ENCODE data around the gene ST3GAL6.

Gene ST3GAL6

DNA sequence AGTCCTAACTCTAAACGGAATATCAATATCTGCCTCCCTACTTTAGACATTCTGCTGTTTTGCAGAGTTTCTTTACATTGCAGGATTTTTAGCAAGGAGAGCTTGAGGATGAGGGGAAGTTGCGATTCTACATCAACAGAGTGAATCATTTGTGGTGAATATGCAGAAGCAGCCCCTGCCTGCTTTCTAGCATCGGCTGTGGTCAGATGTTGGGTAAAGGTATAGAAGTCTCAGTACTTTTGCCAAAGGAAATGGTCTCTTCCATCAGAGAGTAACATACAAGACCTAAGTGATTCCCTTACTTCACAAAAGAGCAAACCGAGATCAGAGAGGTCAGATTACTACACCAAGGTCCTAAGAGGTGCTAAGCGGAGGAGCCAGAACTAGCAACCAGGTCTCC is 15.2 kb downstream of the ST3GAL6 start:
- no peak for FAIRE-seq

DNA sequence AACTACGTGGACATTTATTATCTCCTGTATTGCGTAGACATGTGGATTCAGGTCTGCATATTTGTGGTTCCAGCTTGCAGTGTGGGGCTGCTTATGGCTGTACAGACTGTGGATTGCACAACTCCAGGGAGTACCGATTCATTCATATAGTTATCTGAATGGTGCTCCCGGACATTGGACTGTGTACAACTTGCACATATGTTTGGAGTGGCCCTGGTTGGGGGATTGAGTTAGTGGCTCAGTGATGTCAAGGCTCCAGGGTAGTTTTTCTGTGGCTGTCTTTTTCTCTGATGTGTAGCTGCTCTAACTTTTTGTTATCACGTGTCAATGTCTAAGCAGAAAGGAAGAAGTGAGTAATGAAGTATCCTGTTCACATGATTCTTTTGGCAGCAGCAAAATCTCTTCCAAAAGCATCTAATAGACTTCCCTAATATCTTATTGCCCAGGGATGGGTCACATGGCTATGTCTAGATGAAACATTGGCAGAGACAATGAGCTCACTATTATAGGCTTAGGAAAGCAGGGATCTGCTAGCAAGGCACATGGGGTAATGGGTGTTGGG is 15.8 kb downstream of the ST3GAL6 start:
- no peak for FAIRE-seq

DNA sequence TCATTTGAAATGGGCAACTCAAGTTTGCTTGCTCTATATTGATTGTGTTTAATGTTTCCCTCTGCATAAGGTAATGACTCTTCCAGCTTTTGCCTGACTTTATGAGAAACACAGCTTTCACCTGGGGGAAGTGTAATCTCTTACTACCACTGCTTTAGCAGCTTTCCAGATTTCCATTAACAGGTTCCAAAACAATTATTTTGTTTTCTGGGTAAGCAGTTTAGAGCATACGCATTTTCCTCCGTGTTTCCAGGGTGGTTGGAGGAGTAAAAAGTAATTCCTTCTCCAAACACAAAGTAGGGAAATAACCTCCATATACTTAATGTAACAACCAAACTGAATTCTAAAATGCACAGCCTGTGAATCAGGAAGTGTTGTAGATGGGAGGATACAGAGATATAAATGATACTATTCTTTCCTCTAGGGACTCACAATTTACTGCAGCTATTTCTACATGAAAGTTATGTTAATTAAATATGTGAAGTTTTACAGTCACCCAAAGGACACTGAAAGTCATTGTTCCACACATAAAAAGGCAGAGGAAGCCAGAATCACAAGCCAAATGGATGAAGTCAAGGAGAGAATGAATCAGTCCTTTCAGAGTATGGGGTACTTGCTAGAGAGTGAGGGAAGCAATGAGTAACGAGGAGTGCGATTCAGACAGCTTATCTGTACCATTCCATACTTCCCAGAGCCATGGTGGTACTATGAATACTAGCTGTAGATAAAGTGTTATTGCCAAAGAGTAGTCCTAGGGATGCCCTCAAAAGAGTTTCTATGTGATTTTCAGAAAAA is 16.6 kb downstream of the ST3GAL6 start:
- FAIRE-seq: no peak

DNA sequence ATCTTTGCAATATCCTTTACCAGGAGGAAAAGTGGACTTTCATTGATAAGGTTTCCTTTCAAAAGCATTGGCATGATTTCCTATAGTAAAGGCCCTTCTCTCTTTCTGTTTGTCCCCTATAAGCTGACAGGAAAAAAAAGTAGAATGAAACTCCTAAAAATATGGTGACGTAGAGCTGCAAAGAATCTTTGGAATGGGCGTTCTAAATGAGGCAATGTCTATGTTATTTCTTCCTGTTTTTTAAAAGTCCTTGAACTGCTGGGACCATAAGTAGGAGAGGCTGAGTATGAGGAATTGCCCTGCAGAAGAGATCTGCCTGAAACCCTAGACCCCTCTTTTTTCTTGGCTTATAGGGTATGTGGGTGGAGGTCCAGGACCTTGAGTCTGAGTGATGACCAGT is 17.2 kb downstream of the ST3GAL6 start:
- FAIRE-seq: no peak

DNA sequence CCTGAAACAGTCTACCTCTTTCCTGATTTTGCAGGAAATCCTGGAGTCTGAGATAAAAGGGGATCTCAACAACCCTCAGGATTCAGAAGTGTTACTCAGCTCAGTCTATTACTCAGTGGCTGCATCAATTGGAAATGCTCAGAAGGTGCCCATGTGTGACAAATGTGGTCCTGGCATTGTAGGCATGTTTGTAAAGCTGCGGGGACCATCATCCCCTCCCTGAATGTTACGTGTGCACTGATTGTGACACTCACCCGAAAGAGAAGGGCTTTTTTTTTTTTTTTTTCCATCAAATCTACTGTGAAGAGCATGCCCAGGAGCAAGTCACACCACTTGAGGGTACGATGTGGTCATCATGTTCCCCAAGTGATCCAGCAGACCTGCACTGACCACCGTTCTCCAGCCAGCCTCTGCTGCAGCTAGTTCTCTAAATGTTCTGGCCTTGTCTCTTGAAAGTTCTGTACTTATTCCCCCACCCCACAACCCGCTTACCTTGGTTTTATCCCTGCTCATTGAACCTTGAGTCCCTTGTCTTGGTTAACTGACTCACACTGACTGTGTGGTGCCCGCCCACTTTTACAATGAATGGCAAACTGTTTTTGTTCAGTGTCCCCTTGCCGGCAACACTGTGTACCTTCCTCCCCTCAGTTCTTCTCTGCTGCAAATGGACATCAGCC is 19.8 kb downstream of the ST3GAL6 start:
- no peak for FAIRE-seq

DNA sequence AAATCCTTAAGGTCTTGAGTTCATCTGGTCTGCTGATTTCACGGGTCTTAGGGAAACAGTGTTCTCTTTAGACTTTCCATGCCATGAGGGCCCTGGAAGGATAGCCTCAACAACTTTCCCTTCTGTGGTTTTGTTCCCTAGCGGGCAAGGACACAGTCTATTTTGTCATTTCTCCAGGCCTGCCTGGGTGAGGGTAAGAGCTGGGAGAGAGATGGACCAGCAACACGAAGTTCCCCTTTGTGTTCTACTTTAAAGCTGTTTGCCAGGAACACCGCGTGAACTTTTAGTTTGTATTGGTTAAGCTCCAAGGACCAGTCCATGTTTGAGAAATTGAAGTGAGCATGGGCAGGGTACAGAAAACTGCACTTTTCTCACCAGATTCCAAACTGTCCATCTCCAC is 20.9 kb downstream of the ST3GAL6 start:
- FAIRE-seq: no peak

DNA sequence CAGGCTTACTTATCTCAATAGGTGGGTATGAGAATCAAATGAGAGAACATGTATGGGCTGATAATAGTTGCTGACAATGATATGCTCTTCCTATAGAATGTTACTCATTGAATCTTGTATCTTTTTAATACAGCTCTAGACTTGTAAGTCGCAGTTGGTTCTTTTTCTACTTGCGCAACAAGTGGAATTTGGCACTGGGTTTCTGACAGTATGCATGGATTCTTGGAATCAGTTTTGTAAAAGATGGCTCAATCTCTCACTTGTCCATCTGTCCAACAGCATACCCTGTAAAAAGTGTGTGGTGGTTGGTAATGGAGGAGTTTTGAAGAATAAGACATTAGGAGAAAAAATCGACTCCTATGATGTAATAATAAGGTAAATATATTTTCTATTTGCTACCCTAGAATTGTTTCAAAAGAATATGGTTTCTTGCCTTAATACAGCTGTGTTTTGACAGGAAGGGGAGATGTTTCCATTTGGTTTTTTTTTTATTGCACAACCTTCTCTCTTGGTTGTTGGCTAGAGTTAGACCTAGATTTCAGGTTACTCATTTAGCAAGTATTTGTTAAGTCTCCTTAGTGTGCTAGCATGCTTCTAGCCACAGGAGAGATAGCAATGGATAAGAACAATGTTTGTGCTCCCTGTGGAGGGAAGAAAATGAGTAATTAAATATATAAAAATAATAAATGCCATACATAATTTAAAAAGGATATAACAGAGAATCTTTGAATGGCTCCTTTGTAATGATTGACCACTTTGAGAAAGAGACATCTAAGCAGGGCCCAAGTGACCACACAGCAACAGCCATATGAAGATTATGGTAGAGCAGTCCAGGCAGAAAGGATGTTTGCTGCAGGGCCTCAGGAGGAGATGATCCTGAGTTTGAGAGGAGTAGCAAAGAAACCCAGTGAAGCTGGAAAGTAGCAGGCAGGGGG is 21.8 kb downstream of the ST3GAL6 start:
- no peak for FAIRE-seq

DNA sequence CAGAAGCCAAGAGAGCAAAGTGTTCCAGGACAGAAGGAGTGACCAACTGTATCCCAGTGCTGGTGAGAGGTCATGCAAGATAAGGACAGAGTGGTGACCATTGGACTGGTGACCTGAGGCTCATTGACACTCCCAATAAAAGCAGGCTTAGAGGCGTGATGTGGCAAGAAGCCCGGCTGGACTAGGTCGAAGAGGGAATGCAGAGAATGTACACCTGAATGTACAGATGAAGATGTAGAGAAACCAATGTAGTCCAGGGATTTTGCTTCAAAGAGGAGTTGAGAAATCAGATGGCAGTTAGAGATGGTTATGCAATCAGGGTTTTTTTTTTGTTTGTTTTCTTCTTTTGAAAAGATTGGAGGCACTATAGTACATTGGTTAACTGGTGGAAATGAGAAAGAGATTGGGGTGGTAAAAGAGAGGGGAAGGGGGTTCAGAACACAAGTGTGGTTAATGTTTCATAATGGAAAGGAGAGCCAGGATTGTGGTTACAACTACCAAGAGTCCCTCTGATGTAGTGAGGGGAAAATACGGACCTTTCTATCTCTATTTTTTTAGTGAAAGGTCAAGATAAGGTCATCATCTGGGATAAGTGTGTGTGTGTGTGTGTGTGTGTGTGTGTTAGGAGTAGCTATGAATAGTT is 23.3 kb downstream of the ST3GAL6 start:
- FAIRE-seq: no peak

DNA sequence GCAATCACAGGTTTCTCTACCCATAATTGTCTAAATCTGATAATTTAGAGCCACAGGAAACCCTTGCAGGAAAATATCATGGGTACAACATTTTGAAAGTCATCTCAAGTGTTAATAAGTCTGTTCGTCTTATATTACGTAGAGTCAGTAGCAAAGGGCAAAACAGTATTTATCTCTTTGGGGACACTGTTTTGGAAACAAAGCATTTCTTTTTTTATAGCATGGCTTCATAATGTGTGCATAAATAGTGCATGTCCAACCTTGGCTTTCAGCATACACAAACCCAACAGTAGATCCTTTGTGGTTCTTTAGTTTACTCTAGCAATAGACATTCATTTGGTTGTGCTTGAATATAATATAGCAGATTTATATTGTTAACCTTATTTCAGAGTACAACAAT is 24.0 kb downstream of the ST3GAL6 start:
- no peak for FAIRE-seq

DNA sequence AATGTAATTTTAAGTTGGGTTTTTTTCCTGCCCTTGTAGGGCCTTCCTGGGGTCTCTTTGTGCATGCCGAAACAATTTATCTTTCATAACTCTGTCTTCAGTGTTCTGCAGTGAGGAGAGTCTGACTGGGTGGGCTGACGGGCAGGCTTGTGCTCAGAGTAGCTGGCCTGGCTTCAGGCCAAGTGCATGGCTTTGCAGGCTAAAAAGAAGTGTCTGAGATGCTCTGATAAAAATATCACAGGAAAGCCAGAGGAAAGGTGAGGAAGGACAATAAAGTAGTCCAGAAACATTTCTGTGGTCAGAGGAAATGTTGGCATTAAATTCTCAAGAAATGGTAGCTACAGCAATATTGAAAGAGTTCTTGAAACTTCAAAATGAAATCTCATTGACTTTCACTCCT is 25.5 kb downstream of the ST3GAL6 start:
- no peak for FAIRE-seq

DNA sequence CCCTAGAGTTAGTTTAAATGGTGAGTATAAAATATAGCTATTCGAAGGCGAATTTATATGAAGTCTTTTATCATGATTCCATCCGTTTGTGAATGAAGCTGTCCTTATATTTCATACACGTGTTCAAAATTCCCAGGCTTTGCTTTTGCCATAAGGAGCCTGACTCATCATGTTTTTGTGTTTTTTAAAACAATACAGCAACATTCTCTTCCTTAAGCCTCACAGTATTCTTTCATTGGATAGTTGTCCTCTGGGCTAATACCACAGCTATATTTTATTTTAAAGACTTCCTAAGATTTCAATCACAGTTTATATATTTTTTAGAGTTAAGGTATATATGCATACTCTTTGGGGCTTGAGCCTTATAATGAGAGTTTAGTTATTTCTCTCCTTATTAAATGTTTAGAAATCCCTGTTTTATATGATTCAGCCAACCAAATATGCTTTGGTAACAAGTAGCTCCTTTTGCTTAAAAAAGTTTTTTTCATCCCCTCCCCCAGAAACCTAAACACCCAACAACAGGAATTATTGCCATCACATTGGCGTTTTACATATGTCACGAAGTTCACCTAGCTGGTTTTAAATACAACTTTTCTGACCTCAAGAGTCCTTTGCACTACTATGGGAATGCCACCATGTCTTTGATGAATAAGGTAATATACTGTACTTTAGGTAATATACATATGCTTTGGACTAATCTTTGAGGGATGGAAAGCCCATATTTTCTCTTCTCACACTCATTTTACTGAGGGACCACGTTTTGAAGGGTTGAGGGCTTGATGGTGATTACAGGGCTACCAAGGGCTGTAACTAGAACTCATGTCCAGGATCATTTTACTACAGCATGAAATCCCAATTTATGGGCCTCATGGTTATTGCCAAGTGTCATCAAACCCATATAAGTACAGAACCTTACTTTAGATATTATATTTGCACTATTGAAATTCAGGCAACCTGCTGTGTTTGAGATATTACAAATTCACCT is 28.5 kb downstream of the ST3GAL6 start:
- no peak for FAIRE-seq

DNA sequence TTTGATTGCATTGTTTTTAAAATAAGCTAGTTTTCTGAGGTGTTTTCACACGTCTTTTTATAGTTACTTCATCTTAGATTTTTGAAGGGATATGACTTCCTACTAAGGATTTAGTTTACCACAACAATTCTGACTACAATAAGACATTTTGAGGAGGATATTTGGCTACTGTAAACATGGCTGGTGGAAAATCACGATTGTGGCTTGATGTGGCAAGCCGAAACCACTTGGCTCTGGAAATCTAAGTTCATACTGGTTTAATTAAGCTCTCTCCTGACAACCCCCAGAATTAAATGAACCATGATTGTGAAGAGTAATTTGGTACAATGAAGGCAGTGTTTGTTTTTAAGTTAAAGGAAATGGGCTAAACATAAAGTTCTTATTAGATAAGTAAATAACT is 30.8 kb downstream of the ST3GAL6 start:
- FAIRE-seq: no peak

DNA sequence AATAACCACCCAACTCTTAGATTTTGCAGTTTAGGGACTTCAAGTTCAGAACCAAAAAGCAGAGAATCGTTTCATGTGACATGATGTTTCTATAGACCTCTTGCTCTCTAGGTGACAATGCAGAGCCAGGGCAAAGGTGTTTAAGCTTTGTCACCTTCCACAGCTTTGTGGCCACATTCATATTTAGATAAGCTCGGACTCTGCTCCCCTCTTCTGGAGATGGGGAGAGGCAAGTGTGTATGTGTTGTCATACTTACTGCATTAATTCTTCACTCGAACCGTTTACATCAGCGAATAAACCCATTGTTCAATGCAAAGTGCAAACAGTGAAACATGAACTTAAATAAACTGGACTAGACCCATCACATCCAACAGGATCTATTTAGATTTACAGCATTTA is 33.2 kb downstream of the ST3GAL6 start:
- no peak for FAIRE-seq

DNA sequence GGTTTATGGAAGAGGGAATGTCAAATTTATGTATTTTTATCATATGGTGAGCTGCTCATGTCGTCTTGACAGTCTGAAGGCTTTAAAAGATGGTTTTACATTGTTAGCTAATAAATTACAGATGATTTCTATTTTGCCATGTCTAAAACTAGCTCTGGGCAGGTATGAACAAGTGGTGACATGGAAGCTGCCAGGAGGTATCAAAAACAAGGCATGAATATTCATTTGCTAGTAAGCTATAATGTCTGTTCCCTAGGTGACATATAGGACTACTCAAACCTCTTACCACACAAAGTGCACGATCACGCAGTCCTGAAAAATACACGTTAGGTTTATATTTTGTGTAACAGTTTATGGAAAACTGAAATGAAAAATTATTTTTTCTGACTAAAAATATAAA is 34.8 kb downstream of the ST3GAL6 start:
- FAIRE-seq: no peak

DNA sequence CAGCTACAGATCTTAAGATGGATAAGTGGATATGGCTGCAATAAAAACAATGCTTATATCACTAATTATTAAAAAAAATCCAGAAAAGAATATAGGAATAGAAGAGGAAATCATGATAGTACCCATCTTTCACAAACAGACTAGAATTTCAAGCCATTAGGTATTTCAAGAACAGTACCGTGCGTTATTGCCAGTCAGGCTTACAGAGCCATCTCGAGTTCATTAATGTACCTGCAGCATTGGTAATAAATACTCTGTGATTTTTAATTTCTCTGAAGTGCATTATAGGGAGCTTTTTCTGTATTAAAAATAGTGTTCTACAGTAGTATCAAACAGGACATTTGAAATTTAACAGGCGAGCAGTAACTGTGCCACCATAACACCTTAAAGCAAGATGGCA is 35.7 kb downstream of the ST3GAL6 start:
- no peak for FAIRE-seq

DNA sequence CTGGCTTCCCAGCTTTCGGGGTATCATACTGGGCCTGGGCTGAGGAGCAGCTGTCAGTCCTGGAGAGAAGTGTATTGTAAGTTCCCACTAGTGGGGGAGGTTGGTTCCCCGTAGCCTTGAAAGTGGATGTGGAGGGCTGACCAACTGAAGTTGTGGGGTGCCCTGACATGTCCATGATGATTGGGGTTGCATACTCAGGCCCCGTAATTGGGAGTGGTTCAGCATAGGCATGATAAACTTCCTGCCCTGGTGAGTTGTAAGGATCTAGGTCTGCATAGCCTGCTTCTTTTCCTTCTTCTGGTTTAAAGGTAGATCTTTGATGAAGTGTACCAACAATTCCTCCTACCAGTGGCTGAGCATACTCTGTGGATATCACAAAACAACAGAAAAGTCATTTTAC is 36.3 kb downstream of the ST3GAL6 start:
- no peak for FAIRE-seq

DNA sequence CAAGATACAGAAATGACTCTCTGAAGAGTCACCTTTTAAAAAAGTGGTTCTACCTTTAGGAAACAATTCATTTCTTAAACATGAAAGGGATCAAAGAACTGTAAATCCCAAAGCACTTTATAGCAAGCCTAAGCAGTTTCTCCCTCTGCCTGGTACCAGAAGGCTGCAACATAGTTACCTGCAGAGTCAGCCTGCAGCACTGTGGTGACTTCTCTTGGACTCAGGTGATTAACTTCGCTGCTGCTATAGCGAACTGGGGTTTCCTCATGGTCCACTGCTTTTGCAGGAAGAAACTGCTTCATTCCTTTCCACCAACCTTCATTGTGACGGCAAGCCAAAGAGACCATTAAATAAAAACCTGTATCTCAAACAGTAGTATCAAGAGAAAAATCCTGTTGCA is 37.3 kb downstream of the ST3GAL6 start:
- no peak for FAIRE-seq

DNA sequence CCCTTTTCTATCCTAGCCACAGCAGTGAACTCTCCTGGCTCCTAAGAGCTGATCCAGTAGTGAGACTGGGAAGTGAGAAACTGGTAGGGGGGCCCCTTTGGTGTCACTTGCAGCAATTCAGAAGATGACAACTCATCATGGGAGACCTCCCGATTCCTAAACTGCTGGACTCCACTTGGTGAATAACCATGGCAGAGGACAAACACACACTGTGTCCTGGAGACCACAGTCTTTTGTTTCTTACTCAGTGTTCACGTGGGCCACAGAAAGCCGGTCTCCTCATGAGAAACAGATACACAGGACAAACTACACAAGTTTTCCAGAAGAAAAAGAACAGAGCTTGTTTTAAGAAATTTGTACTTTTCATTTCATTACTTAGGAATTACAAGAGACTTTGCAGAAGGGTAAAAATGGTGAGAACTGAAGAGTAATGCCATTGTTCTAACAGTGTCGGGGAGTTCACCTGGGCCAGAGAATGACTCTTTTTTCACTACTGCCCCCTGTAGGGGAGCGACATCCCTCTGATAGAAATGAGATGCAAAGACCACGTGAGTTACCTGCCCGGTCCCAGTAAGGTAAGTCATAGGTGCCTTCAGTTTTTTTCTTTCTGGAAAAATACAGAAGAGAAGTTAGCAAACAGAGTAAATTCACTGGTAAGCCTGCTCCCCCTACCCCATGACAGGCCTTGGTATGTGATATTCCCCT is 38.1 kb downstream of the ST3GAL6 start:
- FAIRE-seq: no peak

DNA sequence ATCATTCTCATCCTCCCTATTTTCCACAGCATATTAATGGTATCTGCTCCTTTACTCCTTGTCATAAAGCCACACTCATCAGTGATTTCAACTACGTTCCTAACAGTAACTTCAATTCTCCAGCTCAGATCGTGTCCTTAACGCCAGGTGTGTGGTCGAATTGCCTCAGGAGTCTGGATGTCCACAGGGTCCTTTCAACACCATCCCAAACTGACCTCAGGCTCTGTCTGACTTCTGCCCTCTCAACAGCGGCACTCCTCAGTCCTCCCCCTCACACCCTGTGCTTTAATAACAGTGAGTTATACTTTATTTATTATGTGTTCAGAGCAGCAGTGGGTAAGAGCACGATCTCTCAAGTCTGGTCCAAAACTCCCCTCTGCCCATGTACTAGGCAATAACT is 42.4 kb downstream of the ST3GAL6 start:
- no peak for FAIRE-seq

DNA sequence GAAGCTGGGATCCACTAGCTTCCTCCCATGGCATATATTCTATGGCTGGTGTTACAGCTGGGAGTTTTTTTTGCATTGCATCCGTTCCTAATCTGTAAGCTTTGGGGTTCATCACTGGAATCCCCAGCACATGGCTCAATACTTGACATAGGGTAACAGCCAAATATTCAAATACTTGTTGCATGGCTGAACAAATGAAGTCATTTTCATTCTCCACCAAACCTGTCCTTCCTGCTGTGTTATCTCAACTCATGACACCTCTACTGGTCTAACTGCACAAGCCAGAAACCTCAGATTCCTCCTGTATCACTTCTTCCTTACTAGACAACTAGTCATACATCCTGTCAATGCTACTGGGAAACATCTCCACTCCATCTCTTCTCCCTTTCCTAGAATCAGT is 43.4 kb downstream of the ST3GAL6 start:
- FAIRE-seq: no peak

DNA sequence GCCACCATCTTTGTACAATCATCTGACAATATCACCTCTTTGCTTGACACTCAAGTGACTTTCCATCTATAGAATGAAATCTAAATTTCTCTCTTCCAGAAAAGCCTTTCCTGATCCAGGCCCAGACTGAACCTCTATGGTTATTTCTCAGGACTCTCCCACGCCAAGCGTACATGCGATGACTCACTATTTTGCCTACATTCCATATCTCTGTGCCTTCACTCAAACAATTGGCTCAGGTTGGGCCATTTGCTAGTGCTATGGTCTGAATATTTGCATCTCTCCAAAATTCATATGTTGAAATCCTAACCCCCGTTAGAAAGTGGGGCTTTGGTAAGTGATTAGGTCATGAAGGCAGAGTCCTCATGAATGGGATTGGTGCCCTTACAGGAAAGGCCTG is 43.9 kb downstream of the ST3GAL6 start:
- FAIRE-seq: no peak
